ENCODE data around the gene TTN. TPM values are rescaled to one million over a fixed set of nuclear protein-coding genes. Genes with fewer than 3 reads are reported as not detected.

Gene TTN
- polyA plus RNA-seq, 3 donors: under 0.01 to 0.12 (median 0.08) TPM

- no peaks in the 10 kb centered on the region for H3K27me3 ChIP-seq (ENCODE audit: control insufficient read depth in 2 of 2, insufficient read depth in 2 of 2, low read length in 2 of 2)
- no peak overlapping the region for H2AFZ ChIP-seq (ENCODE audit: insufficient read depth, low read depth, low read length, poor library complexity, severe bottlenecking)
- H3K9me3 Mint-ChIP-seq: no peaks in the 10 kb centered on the region
- no peaks in the 10 kb centered on the region for H3K4me1 ChIP-seq (ENCODE audit: control insufficient read depth in 1 of 2, insufficient read depth in 2 of 2, low read length in 2 of 2)
- no peak overlapping the region for H3K4me2 ChIP-seq (replicated peaks; ENCODE audit: extremely low read depth, low read length, poor library complexity, severe bottlenecking)
- H3K9ac ChIP-seq (ENCODE audit: insufficient read depth, low read length, poor library complexity, severe bottlenecking): no peak overlapping the region
- no peaks in the 10 kb centered on the region for H3K36me3 ChIP-seq (replicated peaks in 1 of 2; ENCODE audit: control insufficient read depth in 1 of 2, insufficient read depth in 2 of 2, low read length in 2 of 2)
- TF ChIP-seq CTCF (IDR thresholded peaks at IDR 0.05): no peak
- no peak for DNase-seq
- no peak overlapping the region for H3K27ac ChIP-seq (ENCODE audit: low read depth in 1 of 2, low read length in 2 of 2)
- H4K20me1 ChIP-seq (ENCODE audit: insufficient read depth, low read length): no peaks in the 10 kb centered on the region
- H3K4me1 Mint-ChIP-seq: no peaks in the 10 kb centered on the region
- H3K4me3 ChIP-seq (replicated peaks in 1 of 3; ENCODE audit: low read depth in 2 of 3, low read length in 3 of 3): no peak overlapping the region
- H3K4me3 Mint-ChIP-seq: no peak overlapping the region
- no CpG with 5 or more reads among the region's 5 CpGs for WGBS (ENCODE audit: insufficient coverage)
- H3K9me3 ChIP-seq (replicated peaks in 1 of 2; ENCODE audit: control insufficient read depth in 1 of 2, insufficient read depth in 1 of 2, low read length in 2 of 2): no peaks in the 10 kb centered on the region
- intact Hi-C loops (cut with micrococcal nuclease): no loop called here
- no peaks in the 10 kb centered on the region for H3K36me3 Mint-ChIP-seq
- H3K79me2 ChIP-seq (ENCODE audit: insufficient read depth, low read length): no peaks in the 10 kb centered on the region
- no peaks in the 10 kb centered on the region for H3K27me3 Mint-ChIP-seq (ENCODE audit: low read depth in 3 of 3)
- no peak overlapping the region for H3K27ac Mint-ChIP-seq
Observed at GRCh38 chr2:178787934-178788333, 19.3 kb downstream of the TTN start.

GRCh38 chr2:178787155-178787554 is 20.1 kb downstream of the TTN start:
- Histone ChIP-seq H3K4me2 (replicated peaks; ENCODE audit: extremely low read depth, low read length, poor library complexity, severe bottlenecking) (no peak overlapping the region), H4K20me1 (ENCODE audit: insufficient read depth, low read length) (no peaks in the 10 kb centered on the region), H3K9me3 (replicated peaks in 1 of 2; ENCODE audit: control insufficient read depth in 1 of 2, insufficient read depth in 1 of 2, low read length in 2 of 2) (no peaks in the 10 kb centered on the region), H3K4me1 (ENCODE audit: control insufficient read depth in 1 of 2, insufficient read depth in 2 of 2, low read length in 2 of 2) (no peaks in the 10 kb centered on the region), H3K36me3 (replicated peaks in 1 of 2; ENCODE audit: control insufficient read depth in 1 of 2, insufficient read depth in 2 of 2, low read length in 2 of 2) (no peaks in the 10 kb centered on the region), H3K27me3 (ENCODE audit: control insufficient read depth in 2 of 2, insufficient read depth in 2 of 2, low read length in 2 of 2) (no peaks in the 10 kb centered on the region), H2AFZ (ENCODE audit: insufficient read depth, low read depth, low read length, poor library complexity, severe bottlenecking) (no peak overlapping the region), H3K27ac (ENCODE audit: low read depth in 1 of 2, low read length in 2 of 2) (no peak overlapping the region), H3K4me3 (replicated peaks in 1 of 3; ENCODE audit: low read depth in 2 of 3, low read length in 3 of 3) (no peak overlapping the region), H3K79me2 (ENCODE audit: insufficient read depth, low read length) (no peaks in the 10 kb centered on the region), H3K9ac (ENCODE audit: insufficient read depth, low read length, poor library complexity, severe bottlenecking) (no peak overlapping the region)
- H3K27me3 Mint-ChIP-seq (ENCODE audit: low read depth in 3 of 3): no peaks in the 10 kb centered on the region
- no peak for DNase-seq
- H3K36me3 Mint-ChIP-seq: no peaks in the 10 kb centered on the region
- no peak for TF ChIP-seq CTCF (IDR thresholded peaks at IDR 0.05)
- no peak overlapping the region for H3K27ac Mint-ChIP-seq
- no peaks in the 10 kb centered on the region for H3K9me3 Mint-ChIP-seq
- no peak overlapping the region for H3K4me3 Mint-ChIP-seq
- intact Hi-C loops (cut with micrococcal nuclease): no loop called here
- no CpG with 5 or more reads among the region's 2 CpGs for WGBS (ENCODE audit: insufficient coverage)
- no peaks in the 10 kb centered on the region for H3K4me1 Mint-ChIP-seq

Data from CD14-positive monocyte (primary cell).